Activated T-helper 2 cell treated with anti-CD3 and anti-CD28 coated beads, Interferon-gamma antibody, Interleukin-2, Interleukin-4, amounts not matched to agents 10 μg/mL and 5 μg/mL and 100 μg/mL, durations not matched to agents 14 hours and 24 hours and 36 hours (primary cell): ENCODE results near the gene RGS12. TPM values are rescaled to one million over a fixed set of nuclear protein-coding genes. Genes with fewer than 3 reads are reported as not detected.

Experiments used
- DNase-seq: peaks from one replicate; pipeline ENCODE4 v3.0.0; 2021; ENCODE audit warnings: low spot score
- H3K27ac Mint-ChIP-seq: one replicate; pipeline ENCODE4 v1.8.0; 2021; ENCODE audit warnings: mixed read lengths
- H3K27me3 Mint-ChIP-seq: one replicate; pipeline ENCODE4 v1.8.0; 2021; ENCODE audit warnings: low read depth, mixed read lengths
- H3K36me3 Mint-ChIP-seq: one replicate; pipeline ENCODE4 v1.8.0; 2021; ENCODE audit warnings: low read depth, mixed read lengths
- H3K4me1 Mint-ChIP-seq: one replicate; pipeline ENCODE4 v1.8.0; 2021; ENCODE audit warnings: low read depth, mixed read lengths
- H3K4me3 Mint-ChIP-seq: one replicate; pipeline ENCODE4 v1.8.0; 2021; ENCODE audit warnings: low read depth, mild to moderate bottlenecking, moderate library complexity, mixed read lengths
- H3K9me3 Mint-ChIP-seq: one replicate; pipeline ENCODE4 v1.8.0; 2021; ENCODE audit warnings: mixed read lengths
- intact Hi-C: fragments of 100-400 bp; cut with micrococcal nuclease; formaldehyde crosslinking; loops from one replicate; pipeline ENCODE4 v1.15.1; 2023
- total RNA-seq: library from RNA; stranded (reverse); gene quantifications from 2 replicates; pipeline ENCODE4 v1.2.3, GENCODE V29; 2022

The RGS12 gene
- total RNA-seq, 1 donor from 2014 or later = 7.0 TPM

- Mint-ChIP-seq H3K27me3 (peaks cover 2% of the 10 kb centered on the region), H3K27ac (no peak overlapping the region), H3K4me1 (no peaks in the 10 kb centered on the region), H3K36me3 (no peaks in the 10 kb centered on the region), H3K4me3 (no peak overlapping the region), H3K9me3 (no peaks in the 10 kb centered on the region)
- DNase-seq = no peak
- intact Hi-C loops = no loop called here
Observed at GRCh38 chr4:3334316-3334715, 41.5 kb downstream of the RGS12 start.

DNA sequence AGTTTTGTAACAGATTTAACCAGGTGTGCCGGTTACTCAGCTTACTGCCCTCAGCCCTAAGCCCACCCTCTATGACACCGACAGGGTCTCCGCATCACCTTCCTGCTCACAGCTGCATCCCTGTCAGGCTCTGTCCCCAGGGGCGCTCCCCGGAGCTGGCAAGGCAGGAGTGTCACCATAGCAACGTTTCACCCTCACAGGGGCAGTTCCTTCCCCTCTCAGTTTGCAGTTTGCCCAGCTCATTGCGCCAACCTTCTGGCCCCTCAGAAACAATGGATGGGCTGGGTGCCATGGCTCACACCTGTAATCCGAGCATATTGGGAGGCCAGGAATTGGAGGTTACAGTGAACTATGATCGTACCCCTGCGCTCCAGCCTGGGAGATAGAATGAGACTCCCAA is 42.6 kb downstream of the RGS12 start:
- no peak for DNase-seq
- H3K9me3 Mint-ChIP-seq = no peaks in the 10 kb centered on the region
- H3K27me3 Mint-ChIP-seq = peaks cover 2% of the 10 kb centered on the region
- H3K4me3 Mint-ChIP-seq = no peak overlapping the region
- H3K36me3 Mint-ChIP-seq = no peaks in the 10 kb centered on the region
- intact Hi-C loops = no loop called here
- H3K4me1 Mint-ChIP-seq = no peaks in the 10 kb centered on the region
- no peak overlapping the region for H3K27ac Mint-ChIP-seq

- no peak for DNase-seq
- Mint-ChIP-seq H3K27ac (no peak overlapping the region), H3K4me1 (no peaks in the 10 kb centered on the region), H3K4me3 (no peak overlapping the region), H3K36me3 (no peaks in the 10 kb centered on the region), H3K9me3 (no peaks in the 10 kb centered on the region), H3K27me3 (peaks cover 2% of the 10 kb centered on the region)
- intact Hi-C loops = no loop called here
Observed at GRCh38 chr4:3335982-3336381, 43.2 kb downstream of the RGS12 start.

DNA sequence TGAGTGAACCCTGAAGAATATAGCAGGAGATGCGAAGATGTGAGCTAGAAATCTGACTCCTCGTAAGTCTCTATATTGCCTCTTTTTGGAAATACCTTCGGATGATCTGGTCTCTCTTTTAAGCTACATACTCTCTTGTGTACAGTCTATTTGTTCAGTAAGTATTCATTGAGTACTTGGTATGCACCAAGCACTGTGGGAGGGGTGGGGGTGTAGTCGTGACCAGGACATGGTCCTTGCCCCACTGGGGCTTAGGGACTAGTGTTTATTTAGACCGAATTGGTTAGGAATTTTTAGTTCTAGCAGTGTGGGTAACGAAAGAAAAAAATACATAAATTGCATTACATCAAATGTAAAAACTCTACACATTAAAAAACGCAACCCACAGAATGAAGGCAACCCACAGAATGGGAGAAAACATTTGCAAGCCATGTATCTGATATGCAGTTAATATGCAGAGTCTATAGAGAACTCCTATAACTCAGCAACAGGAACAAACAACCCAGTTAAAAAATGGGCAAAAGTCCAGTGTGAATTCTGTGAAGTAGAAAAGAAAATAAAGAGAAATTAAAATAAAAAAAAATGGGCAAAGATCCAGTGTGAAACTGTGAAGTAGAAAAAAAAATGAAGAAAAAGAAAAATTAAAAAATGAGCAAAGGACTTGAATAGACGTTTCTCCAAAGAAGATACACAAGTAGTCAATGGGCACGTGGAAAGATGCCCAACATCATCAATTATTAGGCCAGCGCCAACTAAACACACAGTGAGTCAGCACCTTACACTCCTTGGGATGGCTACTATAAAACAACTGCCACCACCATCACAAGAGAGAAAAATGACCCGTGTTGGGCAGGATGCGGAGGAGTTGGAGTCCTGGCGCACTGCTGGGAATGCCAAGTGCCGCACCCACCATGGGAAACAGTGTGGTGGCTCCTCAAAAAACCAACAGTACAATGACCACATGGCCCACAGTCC is 43.8 kb downstream of the RGS12 start:
- DNase-seq = no peak
- intact Hi-C loops = no loop called here
- H3K27ac Mint-ChIP-seq = no peak overlapping the region
- no peak overlapping the region for H3K4me3 Mint-ChIP-seq
- no peaks in the 10 kb centered on the region for H3K4me1 Mint-ChIP-seq
- no peaks in the 10 kb centered on the region for H3K9me3 Mint-ChIP-seq
- peaks cover 2% of the 10 kb centered on the region for H3K27me3 Mint-ChIP-seq
- no peaks in the 10 kb centered on the region for H3K36me3 Mint-ChIP-seq

GRCh38 chr4:3337357-3337732 is 44.5 kb downstream of the RGS12 start:
- peaks cover 2% of the 10 kb centered on the region for H3K4me1 Mint-ChIP-seq
- H3K27me3 Mint-ChIP-seq = peaks cover 2% of the 10 kb centered on the region
- intact Hi-C loops = no loop called here
- DNase-seq = no peak
- H3K9me3 Mint-ChIP-seq = no peaks in the 10 kb centered on the region
- H3K36me3 Mint-ChIP-seq = no peaks in the 10 kb centered on the region
- H3K4me3 Mint-ChIP-seq = no peak overlapping the region
- no peak overlapping the region for H3K27ac Mint-ChIP-seq

- intact Hi-C loops = no loop called here
- H3K36me3 Mint-ChIP-seq = no peaks in the 10 kb centered on the region
- no peak for DNase-seq
- no peaks in the 10 kb centered on the region for H3K9me3 Mint-ChIP-seq
- H3K4me3 Mint-ChIP-seq = no peak overlapping the region
- peaks cover 4% of the 10 kb centered on the region for H3K4me1 Mint-ChIP-seq
- peaks cover 2% of the 10 kb centered on the region for H3K27me3 Mint-ChIP-seq
- H3K27ac Mint-ChIP-seq = no peak overlapping the region
Observed at GRCh38 chr4:3337811-3338210, 45.0 kb downstream of the RGS12 start.

DNA sequence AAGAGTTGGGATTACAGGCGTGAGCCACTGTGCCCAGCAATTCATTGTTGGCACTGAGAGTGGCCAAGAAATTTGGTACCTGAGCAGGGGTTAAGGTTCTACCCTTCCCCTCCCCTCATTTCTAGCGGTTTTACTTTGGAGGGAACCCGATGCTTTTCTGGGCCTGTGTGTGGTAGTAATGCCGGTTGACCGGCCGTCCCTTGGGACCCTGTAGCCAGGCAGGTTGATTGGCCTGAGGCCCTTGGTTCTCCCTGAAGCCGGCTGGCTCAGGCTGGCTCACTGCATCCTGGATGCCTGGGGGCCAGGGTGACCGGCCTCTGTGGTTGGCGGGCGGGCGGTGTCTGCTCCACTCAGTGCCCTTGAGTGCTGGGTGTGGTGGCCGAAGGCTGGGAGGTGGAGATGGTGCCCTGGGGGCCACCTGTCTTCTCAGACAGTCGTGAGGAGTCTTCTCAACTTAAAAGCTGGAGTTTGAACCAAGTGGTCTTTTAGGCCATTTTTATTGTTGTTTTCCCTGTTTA is 45.6 kb downstream of the RGS12 start:
- intact Hi-C loops = no loop called here
- H3K4me3 Mint-ChIP-seq = no peak overlapping the region

DNA sequence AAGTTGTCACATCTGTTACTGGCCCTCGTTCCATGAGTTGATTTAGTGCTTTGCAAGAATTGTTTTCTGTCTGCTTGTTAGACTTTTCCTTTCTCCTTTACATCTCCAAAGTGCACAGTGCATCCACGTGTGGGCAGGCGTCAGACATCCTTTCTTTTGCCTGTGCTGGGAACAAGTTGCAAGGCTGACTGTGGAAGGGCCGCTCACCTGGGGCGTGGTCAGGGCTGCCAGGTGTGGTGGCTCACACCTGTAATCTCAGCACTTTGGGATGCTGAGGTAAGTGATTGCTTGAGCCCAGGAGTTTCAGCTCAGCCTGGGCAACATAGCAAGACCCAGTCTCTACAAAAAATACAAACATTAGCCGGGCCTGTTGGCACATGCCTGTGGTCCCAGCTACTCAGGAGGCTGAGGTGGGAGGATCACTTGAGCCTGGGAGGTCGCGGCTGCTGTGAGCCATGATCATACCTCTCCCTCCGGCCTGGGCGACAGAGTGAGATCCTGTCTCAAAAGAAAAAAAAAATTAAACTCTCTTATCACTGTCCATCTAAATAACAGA is 46.2 kb downstream of the RGS12 start:
- intact Hi-C loops = no loop called here
- H3K4me1 Mint-ChIP-seq = peaks cover 4% of the 10 kb centered on the region
- no peak overlapping the region for H3K27ac Mint-ChIP-seq

More for the DNA sequence above, 45.6 kb downstream of the RGS12 start:
- DNase-seq = no peak
- Mint-ChIP-seq H3K36me3 (no peaks in the 10 kb centered on the region), H3K27ac (no peak overlapping the region), H3K27me3 (peaks cover under 1% of the 10 kb centered on the region), H3K4me1 (peaks cover 4% of the 10 kb centered on the region), H3K9me3 (no peaks in the 10 kb centered on the region)

GRCh38 chr4:3339577-3339976 is 46.8 kb downstream of the RGS12 start:
- Mint-ChIP-seq H3K27me3 (no peaks in the 10 kb centered on the region), H3K36me3 (no peaks in the 10 kb centered on the region), H3K4me1 (peaks cover 4% of the 10 kb centered on the region), H3K9me3 (no peaks in the 10 kb centered on the region), H3K27ac (no peak overlapping the region), H3K4me3 (no peak overlapping the region)
- intact Hi-C loops = no loop called here
- no peak for DNase-seq

More for the DNA sequence above, 46.2 kb downstream of the RGS12 start:
- H3K4me3 Mint-ChIP-seq = no peak overlapping the region
- no peak for DNase-seq
- no peaks in the 10 kb centered on the region for H3K9me3 Mint-ChIP-seq
- no peaks in the 10 kb centered on the region for H3K36me3 Mint-ChIP-seq
- no peaks in the 10 kb centered on the region for H3K27me3 Mint-ChIP-seq

DNA sequence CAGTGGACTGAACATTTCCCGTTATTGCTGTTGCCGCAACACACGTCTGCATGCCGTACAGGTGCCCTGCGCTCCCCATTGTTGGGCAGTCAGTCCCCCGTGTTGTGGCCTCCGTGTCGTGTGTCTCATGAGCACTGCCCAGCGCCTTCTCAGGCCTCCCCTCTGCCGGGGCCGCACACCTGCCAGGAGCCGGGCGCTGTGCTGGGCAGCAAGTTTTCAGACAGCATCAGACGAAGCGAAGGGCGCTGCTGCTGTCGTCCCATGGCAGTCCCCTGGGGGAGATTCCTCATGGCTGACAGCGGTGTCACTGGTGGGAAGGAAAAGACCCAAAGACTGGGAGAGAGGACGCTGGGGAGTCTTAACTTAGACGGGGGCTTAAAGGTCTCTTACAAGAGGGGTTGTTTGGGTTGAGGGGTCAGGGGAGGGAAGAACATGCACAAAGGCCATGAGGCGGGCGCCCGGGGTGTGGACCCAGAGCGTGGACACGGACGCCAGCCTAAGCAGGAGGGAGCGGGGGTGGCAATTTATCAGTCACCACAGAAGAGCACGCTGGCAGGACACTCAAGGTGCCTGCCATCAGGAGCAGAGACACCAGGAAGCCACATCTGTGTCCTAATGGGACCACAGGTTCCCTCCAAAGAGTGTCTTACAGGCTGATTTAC is 47.3 kb downstream of the RGS12 start:
- no peaks in the 10 kb centered on the region for H3K27me3 Mint-ChIP-seq
- intact Hi-C loops = no loop called here
- H3K36me3 Mint-ChIP-seq = no peaks in the 10 kb centered on the region
- H3K4me1 Mint-ChIP-seq = peaks cover 4% of the 10 kb centered on the region
- DNase-seq = no peak
- no peak overlapping the region for H3K27ac Mint-ChIP-seq
- no peaks in the 10 kb centered on the region for H3K9me3 Mint-ChIP-seq
- no peak overlapping the region for H3K4me3 Mint-ChIP-seq

GRCh38 chr4:3340700-3341083 is 47.9 kb downstream of the RGS12 start:
- no peak for DNase-seq
- Mint-ChIP-seq H3K4me3 (no peak overlapping the region), H3K27ac (no peak overlapping the region), H3K36me3 (no peaks in the 10 kb centered on the region), H3K4me1 (peaks cover 5% of the 10 kb centered on the region), H3K27me3 (no peaks in the 10 kb centered on the region), H3K9me3 (no peaks in the 10 kb centered on the region)
- intact Hi-C loops = no loop called here

DNA sequence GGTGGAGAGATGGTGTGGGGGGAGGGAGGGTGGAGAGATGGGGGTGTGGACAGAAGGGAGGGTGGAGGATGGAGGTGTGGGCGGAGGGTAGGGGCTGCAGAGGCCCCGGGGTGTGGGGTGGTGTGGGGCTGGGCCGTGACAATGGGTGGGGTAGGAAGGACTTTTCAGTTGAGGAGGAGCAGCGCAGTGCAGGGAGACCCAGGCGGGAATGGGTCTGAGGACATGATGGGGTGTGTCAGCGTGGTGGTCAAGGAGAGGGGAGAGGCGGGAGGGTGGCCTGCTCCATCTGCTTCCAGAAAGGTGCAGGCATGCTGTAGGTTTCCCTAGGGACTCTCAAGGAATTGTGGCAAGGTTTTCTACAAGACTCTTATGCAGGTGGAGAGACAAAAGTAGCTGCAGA is 48.9 kb downstream of the RGS12 start:
- Mint-ChIP-seq H3K36me3 (no peaks in the 10 kb centered on the region), H3K27ac (no peak overlapping the region), H3K27me3 (no peaks in the 10 kb centered on the region), H3K4me1 (peaks cover 15% of the 10 kb centered on the region), H3K4me3 (no peak overlapping the region), H3K9me3 (no peaks in the 10 kb centered on the region)
- no peak for DNase-seq
- intact Hi-C loops = no loop called here
